SKM-1 treated with dmso at 0.1 percent for 144 hours (cell line): Measurements from ENCODE around the gene PLEKHO1.
A peak's percentile ranks its signal among the peaks of the same experiment; 100 is the strongest.
"Not testable (repeated sequence)": the region's sequence is repeated elsewhere in the genome, so short reads cannot be mapped to it uniquely, and the experiment has no call there.

Experiments
- DNase-seq: peaks from one replicate; lab custom pipeline; 2025; ENCODE audit not compliant: unreplicated experiment; lab: John Stamatoyannopoulos, UW

Gene PLEKHO1

GRCh38 chr1:150171801-150172200 is 22.1 kb downstream of the PLEKHO1 start:
- DNase-seq, result no peak

- DNase-seq, result no peak
Measured at GRCh38 chr1:150173141-150173585, 23.4 kb downstream of the PLEKHO1 start.

- DNase-seq, result no peak
Measured at GRCh38 chr1:150176593-150176992, 26.9 kb downstream of the PLEKHO1 start.

GRCh38 chr1:150178548-150178947 is 28.8 kb downstream of the PLEKHO1 start:
- peak; percentile 79 for DNase-seq

- no peak for DNase-seq
Measured at GRCh38 chr1:150179867-150180266, 30.2 kb downstream of the PLEKHO1 start.

GRCh38 chr1:150180474-150180873 is 30.8 kb downstream of the PLEKHO1 start:
- no peak for DNase-seq

GRCh38 chr1:150182247-150182646 is 32.5 kb downstream of the PLEKHO1 start:
- no peak for DNase-seq

GRCh38 chr1:150183061-150183460 is 33.3 kb downstream of the PLEKHO1 start:
- peak; percentile 50 for DNase-seq

- no peak for DNase-seq
Measured at GRCh38 chr1:150185481-150185880, 35.8 kb downstream of the PLEKHO1 start.

GRCh38 chr1:150186438-150186788 is 36.7 kb downstream of the PLEKHO1 start:
- not testable (repeated sequence) for DNase-seq

GRCh38 chr1:150186789-150187559 is 37.3 kb downstream of the PLEKHO1 start:
- peak; percentile 88 for DNase-seq

- no peak for DNase-seq
Measured at GRCh38 chr1:150187560-150187931, 37.8 kb downstream of the PLEKHO1 start.

- no peak for DNase-seq
Measured at GRCh38 chr1:150192012-150192411, 42.3 kb downstream of the PLEKHO1 start.

- no peak for DNase-seq
Measured at GRCh38 chr1:150194381-150195031, 44.8 kb downstream of the PLEKHO1 start.

GRCh38 chr1:150196417-150196816 is 46.7 kb downstream of the PLEKHO1 start:
- DNase-seq, result no peak

- no peak for DNase-seq
Measured at GRCh38 chr1:150207281-150207971, 57.7 kb downstream of the PLEKHO1 start.

- not testable (repeated sequence) for DNase-seq
Measured at GRCh38 chr1:150208460-150208859, 58.7 kb downstream of the PLEKHO1 start.
